GM19452 (cell line): ENCODE measurements around the gene SLC2A1.

Experiments
- ATAC-seq: cut with Tn5 transposase; IDR thresholded peaks from one replicate; pipeline ENCODE4 v1.9.1; 2021; ENCODE audit not compliant: unreplicated experiment

Gene SLC2A1

DNA sequence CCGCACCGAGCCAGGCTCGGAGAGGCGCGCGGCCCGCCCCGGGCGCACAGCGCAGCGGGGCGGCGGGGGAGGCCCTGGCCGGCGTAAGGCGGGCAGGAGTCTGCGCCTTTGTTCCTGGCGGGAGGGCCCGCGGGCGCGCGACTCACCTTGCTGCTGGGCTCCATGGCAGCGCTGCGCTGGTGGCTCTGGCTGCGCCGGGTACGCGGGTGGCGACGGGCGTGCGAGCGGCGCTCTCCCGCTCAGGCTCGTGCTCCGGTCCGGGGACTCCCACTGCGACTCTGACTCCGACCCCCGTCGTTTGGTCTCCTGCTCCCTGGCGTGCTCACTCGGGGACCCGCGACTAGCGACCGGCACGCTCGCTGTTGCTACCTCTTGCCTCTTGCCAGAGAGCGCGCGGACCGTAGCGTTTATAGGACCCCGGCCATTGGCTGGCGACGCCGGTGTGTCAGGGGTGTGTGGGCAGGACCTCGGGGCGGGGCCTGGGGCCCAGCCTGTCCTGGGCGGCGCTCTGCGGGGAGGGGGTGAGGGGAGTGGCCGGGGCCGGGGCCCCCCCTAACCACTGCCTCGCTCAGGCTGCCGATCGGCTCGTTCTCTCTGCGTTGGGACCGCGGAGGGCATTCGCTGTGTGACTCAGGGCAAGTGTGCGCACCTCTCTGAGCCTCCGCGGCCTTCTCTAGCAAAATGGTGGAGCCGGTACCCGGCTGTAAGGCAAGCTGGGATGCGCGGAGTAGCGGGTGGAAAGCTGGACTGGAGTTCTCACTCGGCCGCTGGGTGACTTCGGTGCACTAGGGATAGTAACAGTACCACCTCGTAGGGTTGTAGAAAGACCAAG is at the start of gene SLC2A1:
SLC2A1 (minus strand) TSS at position 381 of the 832 bp plus-strand sequence; CDS start at position 164, 217 bp downstream.
- peak; percentile 74 for ATAC-seq

DNA sequence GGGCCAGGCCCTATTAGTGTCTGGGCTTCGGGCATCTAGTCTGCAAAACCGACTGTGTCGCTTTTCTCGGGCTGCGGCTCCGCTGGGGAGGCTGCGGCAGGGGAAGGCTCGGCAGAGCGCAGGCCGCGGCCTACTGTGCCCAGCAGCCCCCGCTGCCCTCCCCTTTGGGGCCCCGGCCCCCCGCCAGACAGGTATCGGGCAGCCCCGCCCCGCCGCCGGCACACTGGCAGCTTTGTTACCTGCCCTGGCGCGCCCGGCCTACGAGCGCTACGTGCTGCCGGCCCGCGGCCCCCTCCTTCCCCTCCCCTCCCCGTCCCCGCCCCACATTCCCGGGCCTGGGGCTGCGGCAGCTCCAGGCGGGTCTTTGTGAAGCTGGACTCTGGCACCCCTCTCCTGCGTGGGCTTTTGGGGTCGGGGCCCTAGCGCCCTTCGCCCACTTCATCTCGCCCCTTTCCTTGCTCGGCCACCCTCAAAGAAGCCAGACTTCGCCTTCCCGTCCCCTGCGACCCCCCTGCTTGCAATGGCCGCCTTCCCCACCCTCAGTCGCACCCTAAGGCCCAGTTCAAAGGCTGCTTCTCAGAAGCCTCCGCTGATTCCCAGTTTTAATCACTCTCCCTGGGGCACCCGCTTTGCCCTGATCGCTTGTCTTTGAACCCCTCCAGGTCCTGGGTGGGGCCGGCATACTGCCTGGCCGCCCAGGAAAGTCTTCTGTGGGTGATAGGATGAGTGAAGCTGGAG is 48.9 kb upstream of the SLC2A1 start:
- no peak for ATAC-seq

DNA sequence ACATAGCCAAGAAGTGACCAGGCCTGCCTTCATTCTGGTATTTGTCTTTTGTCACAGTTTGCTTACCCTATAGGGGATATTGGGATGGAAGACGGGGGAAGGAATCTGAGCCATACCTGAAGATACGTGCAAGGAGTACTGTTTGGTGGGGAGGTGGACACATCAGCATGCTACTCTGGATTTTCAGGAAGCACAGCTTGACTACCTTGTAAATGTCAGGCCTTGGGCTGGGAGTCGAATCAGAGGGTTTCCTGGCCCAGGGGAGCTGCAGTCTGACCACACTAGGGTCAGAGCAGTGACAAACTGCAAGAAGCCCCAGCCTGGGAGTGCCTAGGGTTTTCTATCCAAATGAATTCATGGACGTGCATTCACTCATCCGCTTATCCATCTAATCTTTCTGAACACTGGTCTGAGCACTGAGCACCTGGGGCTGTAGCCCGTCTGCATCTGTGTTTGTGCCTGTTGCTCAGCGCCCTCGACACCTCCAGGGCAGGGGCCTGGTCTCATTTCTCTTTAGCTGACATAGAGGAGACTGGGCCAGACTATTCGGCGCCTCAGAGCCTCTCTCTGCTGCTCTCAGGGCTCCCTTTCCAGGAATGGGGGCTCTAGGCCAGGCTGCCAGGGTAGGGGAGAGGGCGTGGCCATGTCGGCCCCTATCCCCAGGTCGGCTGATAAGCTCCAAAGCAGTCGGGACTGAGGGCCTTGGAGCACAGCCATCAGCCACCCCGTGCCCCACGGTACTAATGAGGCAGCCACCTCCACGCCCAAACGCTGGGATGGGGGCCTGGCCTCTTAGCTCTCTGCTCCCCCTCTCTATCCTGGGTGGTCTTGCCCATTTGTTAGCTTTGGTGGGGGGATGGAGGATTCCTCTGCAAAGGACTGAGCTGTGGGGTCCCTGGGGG is 47.0 kb upstream of the SLC2A1 start:
- ATAC-seq, result no peak

DNA sequence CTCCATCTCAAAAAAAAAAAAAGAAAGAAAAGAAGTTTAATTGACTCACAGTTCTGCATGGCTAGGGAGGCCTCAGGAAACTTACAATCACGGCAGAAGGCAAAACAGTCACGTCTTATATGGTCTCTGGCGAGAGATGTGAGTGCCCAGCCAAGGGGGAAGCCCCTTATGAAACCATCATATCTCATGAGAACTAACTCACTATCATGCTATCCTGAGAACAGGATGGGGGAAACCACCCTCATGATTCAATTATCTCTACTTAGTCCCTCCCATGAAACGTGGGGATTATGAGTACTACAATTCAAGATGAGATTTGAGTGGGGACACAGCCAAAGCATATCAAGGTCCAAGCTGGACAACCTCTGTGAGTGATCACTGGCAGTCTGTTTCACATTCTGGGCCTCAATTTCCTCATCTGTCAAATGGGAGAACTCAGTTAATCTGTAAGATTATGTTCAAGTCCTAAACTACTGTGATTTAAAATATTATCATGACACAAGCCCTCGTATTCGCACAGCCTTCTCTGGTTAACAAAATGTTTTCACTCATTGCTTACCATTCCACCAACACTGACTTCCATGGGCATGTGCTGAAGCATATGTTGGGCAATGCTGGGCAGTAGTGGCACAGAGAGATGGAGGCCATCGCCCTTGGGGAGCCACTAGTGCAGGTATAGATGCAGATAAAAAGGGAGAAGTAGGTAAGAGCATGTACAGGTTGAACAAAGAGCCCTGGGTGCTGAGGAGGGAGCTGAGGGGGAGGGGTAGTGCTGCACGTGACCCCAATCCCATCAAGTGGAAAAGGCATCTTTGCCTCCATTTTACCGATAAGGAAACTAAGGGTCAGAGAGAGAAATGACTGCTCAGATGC is 46.2 kb upstream of the SLC2A1 start:
- no peak for ATAC-seq

DNA sequence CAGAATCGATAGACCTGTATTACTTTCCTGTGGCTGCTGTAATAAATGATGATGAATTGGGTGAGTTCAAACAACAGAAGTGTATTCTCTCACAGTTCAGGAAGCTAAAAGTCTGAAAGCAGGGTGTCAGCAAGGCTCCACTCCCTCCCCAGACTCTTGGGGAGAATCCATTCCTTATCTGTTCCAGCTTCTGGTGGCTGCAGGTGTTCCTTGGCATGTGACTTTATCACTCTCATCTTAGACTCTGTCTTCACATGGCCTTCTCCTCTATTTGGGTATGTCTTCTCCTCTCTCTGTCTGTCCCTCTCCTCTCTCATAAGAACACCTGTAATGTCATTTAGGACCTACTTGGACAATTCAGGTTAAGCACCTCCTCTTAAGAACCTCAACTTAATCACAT is 44.1 kb upstream of the SLC2A1 start:
- ATAC-seq, result no peak

DNA sequence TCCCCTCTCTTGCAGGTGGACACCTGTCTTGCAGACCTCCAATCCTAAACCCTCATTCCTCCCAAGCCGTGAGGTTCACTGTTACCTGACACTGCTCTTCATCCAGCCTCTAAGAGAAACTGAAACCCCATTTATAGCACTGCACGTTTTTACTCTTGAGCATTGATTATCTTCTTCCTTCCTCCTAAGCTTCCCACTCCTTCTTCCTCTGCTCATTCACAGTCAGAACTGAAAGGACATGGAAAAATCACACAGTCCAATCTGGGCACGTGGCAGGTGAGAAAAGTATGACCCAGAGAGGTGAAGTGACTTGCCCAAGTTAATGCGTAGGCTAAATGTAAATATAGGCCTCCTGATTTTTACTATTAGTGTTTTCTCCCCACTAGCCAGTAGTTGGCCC is 43.4 kb upstream of the SLC2A1 start:
- no peak for ATAC-seq

DNA sequence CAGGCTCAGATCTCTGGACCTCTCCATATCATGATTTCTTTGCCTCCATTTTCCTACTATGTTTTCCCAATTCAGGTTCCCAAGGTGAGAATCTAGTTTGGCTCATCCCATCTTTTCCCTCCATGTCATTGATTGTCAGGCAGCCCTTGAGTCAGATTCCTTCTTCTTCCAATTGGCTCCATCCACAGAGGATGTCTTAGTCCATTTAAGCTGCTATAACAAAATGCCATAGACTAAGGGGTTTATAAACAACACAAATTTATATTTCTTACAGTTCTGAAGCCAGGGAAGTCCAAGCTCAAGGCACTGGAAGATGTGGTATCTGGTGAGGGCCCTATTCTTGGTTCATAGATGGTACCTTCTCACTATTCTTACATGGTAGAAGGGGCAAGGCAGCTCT is 42.8 kb upstream of the SLC2A1 start:
- no peak for ATAC-seq

DNA sequence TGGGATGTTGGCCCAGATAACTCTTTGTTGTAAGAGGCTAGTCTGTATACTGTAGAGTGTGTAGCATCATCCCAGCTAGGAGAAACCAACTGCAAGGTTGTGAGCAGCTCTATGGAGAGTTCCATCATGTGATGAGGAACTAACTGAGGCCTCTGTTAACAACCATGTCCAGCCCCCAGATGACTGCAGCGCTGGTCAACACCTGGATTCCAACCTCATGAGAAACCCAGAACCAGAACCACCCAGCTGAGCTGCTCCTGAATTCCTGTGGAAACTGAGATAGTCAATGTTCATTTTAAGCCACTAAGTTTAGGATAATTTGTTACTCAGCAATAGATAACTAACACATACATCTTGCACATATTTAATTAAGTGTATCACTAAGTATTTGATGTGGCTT is 41.6 kb upstream of the SLC2A1 start:
- no peak for ATAC-seq

DNA sequence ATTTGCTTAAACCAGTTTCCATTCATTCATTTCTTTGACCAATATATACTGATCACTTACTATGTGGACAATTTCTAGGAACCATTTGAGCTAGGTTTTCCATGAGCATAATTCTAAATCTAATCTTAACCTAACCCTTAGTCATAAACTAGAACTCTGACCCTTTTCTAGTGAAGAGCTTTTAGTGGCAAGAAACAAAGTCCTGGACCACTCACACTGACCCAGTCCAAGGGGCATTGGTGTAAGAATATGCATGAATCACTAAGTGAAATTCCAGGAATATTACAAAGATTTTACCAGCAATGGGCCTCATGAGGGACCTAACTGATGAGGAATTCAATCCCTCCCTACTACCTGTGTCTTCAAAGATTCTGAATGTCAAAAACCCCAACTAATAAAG is 40.6 kb upstream of the SLC2A1 start:
- no peak for ATAC-seq

DNA sequence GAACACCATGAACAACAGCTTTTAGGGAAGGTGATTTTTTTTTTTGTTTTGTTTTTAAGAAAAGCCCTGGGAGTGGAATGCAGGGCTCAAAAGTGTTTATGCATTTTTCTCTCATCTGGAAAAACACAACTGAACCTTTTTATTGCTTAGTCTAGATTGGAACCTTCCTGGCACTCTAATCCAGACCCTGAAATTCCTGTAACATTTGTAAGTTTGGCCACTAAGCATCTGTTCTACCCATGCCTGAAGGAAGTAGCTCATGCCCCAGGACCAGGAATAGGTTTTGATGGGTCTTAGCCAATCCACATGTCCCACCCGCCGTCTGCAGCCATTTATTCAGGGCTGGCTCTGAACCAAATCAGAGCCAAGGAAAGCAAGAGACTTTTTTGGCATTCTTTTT is 39.7 kb upstream of the SLC2A1 start:
- no peak for ATAC-seq

DNA sequence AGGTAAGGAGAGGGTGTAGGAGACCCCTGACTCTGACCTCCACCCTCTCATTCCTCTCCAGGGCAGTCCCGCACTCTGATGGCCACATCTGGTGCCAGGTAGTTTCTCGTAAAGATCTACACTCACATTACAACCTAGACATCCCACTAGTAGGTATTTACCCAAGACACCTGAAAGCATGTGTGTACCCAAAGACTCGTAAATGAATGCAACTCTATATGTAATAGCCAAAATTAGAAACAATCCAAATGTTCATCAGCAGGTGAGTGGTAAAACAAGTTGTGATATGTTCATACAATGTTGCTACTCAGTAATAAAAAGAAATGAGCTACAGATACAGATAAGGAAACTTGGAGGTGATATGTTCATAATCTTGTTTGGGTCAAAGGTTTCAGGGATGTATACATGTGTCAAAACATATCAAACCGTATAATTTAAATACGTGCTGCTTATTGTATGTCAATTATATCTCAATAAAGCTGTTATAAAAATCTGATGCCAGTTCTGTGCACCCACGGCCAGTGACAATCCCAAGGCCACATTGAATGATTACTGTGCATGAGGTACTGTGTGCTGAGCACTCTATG is 37.8 kb upstream of the SLC2A1 start:
- ATAC-seq, result no peak

DNA sequence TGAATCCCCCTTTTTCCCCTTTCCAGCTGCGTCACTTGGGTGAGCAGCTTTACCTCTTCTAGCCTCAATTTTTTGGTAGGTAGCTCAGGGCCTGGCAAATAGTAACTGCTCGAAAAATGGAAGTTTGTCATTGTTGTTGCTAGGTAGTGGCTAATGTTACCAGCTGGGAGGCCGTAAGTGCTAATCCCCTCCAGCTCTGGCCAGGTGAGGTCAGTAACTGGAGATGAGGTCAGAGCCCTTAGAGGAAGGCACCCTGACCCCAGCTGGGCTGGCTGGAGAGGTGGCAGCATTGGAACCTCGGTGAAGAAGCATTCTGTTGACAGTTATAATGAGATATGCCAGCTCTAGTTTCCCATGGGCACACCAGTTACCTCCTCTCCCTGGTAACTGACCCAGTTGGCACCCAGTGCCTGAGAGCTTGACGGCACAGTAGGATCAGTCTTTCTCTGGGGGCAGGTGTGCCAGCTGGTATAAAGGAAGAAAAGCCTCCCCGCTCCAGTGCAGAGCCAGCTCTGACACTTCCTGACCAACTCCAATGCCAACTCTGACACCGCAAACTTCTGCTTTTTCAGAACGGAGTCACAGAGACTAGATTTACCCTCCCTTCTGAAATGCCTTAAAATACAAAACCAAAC is 35.0 kb upstream of the SLC2A1 start:
- no peak for ATAC-seq

DNA sequence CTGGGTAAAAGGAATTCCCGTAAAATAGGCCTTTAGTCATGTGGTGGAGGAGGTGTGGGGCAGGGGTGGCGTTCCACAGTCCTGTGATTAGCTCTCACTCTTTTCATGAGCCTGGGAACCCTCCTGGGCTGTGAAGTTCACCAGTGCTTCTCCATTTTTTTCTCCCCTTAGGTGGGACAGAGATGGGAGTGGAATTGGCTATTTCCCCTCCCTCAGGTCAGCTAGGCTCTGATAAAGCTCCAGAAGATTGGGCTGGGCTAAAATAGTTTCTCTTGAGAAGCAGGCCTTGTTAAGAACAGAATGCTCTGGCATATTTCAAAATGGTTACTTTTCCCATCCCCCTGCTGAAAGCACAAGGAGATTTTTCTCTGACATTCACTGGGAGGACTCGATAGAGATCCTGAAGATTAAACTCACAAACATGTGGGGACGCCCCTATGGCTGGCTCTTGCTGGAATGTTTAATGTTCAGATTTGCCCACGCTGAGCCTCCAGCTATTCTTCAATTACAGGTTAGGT is 33.4 kb upstream of the SLC2A1 start:
- no peak for ATAC-seq

DNA sequence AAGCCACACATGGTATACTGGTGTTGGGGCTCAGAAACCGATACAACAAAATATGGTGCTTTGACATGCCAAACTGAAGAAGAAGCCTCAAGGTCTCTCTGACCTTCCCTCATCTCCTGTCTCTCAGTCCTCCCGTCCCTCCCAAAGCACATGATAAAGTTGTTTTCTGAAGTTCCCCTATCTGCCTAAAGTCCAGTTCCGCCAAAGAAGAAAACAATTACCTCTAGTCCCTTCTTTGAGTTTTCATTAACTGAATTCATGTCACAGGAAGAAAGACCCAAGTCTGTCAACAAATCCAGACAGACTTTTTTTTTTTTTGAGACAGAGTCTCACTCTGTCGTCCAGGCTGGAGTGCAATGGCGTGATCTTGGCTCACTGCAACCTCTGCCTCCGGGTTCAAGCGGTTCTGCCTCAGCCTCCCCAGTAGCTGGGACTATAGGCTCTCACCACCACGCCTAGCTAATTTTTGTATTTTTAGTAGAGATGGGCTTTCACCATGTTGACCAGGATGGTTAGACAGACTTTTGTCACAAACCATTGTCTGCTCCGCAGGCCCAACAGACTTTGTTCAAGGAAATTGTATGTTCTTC is 32.2 kb upstream of the SLC2A1 start:
- ATAC-seq, result no peak

DNA sequence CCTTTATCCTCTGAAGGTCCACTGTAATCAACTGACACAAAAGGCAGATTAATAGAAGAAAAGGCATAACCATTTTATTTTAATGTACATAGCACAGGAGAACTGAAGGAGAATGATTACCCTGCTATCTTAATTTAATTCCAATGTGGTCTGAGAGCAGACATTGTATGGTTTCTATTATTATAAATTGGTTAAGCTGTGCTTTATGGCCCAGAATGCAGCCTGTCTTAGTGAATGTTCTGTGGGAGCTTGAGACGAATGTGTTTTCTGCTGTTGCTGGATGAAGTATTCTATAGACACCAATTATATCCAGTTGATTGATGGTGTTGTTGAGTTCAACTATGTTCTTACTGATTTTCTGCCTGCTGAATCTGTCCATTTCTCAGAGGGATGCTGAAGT is 25.0 kb upstream of the SLC2A1 start:
- ATAC-seq, result no peak

DNA sequence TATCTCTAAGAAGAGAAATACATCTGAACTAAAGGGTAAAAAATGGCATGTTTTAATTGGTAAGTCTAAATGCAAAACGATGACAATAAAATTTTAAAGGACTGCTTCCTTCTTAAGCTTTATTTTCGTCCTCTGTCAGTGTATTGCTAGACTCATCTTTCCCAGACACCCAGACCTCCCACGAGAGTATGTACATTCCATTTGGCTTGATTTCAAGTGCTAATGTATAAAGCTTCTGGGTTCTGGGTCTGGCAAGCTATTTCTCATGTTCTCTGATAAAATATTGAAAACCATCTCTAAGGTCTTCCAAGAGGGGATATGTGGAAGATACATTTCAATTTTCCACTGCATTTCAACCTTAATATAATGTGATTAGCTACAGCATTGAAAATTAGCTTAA is 24.6 kb upstream of the SLC2A1 start:
- ATAC-seq, result no peak

DNA sequence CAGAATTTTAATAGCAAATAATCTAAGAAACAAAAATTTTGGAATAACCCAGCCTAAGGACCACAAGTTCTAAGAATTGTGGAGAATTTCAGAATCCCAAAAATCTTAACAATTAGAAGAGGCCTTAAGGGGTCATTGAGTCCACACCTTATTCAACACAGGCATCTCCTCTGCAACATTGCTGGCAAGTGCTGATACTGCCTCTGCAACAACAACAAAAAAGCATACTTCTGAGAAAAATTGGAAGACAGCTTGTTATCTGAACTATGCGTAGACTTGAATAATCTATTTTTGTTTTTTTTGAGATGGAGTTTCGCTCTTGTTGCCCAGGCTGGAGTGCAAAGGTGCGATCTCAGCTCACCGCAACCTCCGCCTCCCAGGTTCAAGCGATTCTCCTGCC is 24.0 kb upstream of the SLC2A1 start:
- ATAC-seq, result no peak

DNA sequence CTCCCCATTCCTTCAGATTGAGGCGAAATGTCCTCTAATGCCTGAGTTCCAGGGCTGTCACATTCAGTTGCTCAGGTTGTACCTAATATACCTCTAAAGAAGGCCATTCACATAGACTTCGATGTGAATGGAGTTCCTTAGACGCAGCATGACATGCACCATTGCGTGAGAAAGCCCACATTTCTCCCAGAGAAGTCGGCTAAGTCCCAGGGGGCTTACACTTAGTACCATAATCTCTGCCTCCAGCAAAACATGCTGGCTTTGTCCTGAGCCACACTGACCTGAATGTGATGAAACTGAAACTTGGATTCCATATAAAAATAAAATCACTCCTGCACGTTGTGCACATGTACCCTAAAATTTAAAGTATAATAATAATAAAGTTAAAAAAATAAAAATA is 23.2 kb upstream of the SLC2A1 start:
- no peak for ATAC-seq

DNA sequence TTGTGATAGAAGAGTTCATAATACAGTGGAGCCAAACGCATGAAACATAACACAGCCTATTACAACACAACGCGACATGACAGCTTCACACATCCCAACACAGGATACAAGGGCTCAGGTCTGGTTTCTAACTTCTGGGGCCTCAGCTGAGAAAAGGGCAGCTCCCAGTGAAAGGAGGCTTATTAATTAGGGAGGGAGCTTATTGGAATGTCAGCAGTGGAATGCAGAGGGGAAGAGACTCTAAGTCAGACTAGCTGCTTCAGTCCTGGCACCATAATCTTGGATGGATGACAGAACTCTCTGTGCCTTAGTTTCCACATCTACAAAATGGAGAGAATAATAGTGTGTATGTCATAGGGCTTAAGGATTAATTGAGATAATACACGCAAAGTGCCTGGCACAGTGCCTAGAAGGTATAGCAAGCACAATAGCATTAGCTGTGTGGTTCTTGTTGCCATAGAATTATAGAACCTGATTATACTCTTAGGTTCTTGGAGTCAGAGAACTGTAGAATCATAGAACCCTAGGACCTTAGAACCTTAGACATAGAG is 22.7 kb upstream of the SLC2A1 start:
- no peak for ATAC-seq
